Measurements from ENCODE around the gene SIAH2.

Gene SIAH2

GRCh38 chr3:150744041-150744918 lies 18.7 kb downstream of the SIAH2 start:
- no peak for DNase-seq (ENCODE audit: low read depth, low spot score)

GRCh38 chr3:150743508-150743907 lies 19.5 kb downstream of the SIAH2 start:
- Histone ChIP-seq H3K36me3 (ENCODE audit: insufficient read depth, low read length) (peaks cover 24% of the 10 kb centered on the region), H3K27ac (peak overlapping the region; percentile 82), H3K9me3 (ENCODE audit: low read depth, low read length) (no peaks in the 10 kb centered on the region), H3K9ac (ENCODE audit: insufficient read length) (no peak overlapping the region), H3K4me3 (peak overlapping the region; percentile 44)
- no peak for DNase-seq (ENCODE audit: low read depth, low spot score)
- no peak for TF ChIP-seq FOXP2 (optimal IDR thresholded peaks at IDR 0.05; ENCODE audit: control extremely low read depth, extremely low read length, insufficient read depth)
- TF ChIP-seq POLR2AphosphoS5 (IDR thresholded peaks at IDR 0.05; ENCODE audit: borderline replicate concordance, low read depth, low read length) = no peak
- TF ChIP-seq EZH2 (IDR thresholded peaks at IDR 0.05) = no peak

More at GRCh38 chr3:150744041-150744918, 18.7 kb downstream of the SIAH2 start:
- Histone ChIP-seq H3K36me3 (ENCODE audit: insufficient read depth, low read length) (peaks cover 24% of the 10 kb centered on the region), H3K9me3 (ENCODE audit: low read depth, low read length) (no peaks in the 10 kb centered on the region), H3K4me3 (peak overlapping the region; percentile 44; the same call in 1 of the 2 replicates), H3K27ac (peak overlapping the region; percentile 82), H3K9ac (ENCODE audit: insufficient read length) (peak overlapping the region; percentile 5)
- TF ChIP-seq FOXP2 (optimal IDR thresholded peaks at IDR 0.05; ENCODE audit: control extremely low read depth, extremely low read length, insufficient read depth) (no peak), EZH2 (IDR thresholded peaks at IDR 0.05) (no peak), POLR2AphosphoS5 (IDR thresholded peaks at IDR 0.05; ENCODE audit: borderline replicate concordance, low read depth, low read length) (no peak)

- TF ChIP-seq FOXP2 (optimal IDR thresholded peaks at IDR 0.05; ENCODE audit: control extremely low read depth, extremely low read length, insufficient read depth) = peak; percentile 70
- TF ChIP-seq POLR2AphosphoS5 (IDR thresholded peaks at IDR 0.05; ENCODE audit: borderline replicate concordance, low read depth, low read length) = no peak
- H3K27ac ChIP-seq = peak overlapping the region; percentile 82
- peak overlapping the region; percentile 44 for H3K4me3 ChIP-seq
- no peak overlapping the region for H3K9ac ChIP-seq (ENCODE audit: insufficient read length)
- H3K36me3 ChIP-seq (ENCODE audit: insufficient read depth, low read length) = peaks cover 24% of the 10 kb centered on the region
- DNase-seq (ENCODE audit: low read depth, low spot score) = peak; percentile 80
- no peaks in the 10 kb centered on the region for H3K9me3 ChIP-seq (ENCODE audit: low read depth, low read length)
Measured at GRCh38 chr3:150742679-150743078, 20.3 kb downstream of the SIAH2 start.

GRCh38 chr3:150742141-150742523 lies 20.8 kb downstream of the SIAH2 start:
- no peak for TF ChIP-seq FOXP2 (optimal IDR thresholded peaks at IDR 0.05; ENCODE audit: control extremely low read depth, extremely low read length, insufficient read depth)
- TF ChIP-seq POLR2AphosphoS5 (IDR thresholded peaks at IDR 0.05; ENCODE audit: borderline replicate concordance, low read depth, low read length) = no peak
- TF ChIP-seq EZH2 (IDR thresholded peaks at IDR 0.05) = no peak
- Histone ChIP-seq H3K36me3 (ENCODE audit: insufficient read depth, low read length) (peaks cover 24% of the 10 kb centered on the region), H3K4me3 (peak overlapping the region; percentile 44), H3K9me3 (ENCODE audit: low read depth, low read length) (no peaks in the 10 kb centered on the region), H3K9ac (ENCODE audit: insufficient read length) (no peak overlapping the region), H3K27ac (peak overlapping the region; percentile 82)
- DNase-seq (ENCODE audit: low read depth, low spot score) = no peak

- Histone ChIP-seq H3K9ac (ENCODE audit: insufficient read length) (no peak overlapping the region), H3K36me3 (ENCODE audit: insufficient read depth, low read length) (peaks cover 24% of the 10 kb centered on the region), H3K27ac (peak overlapping the region; percentile 82; the same call in 1 of the 2 replicates), H3K4me3 (no peak overlapping the region; the same call in 1 of the 2 replicates), H3K9me3 (ENCODE audit: low read depth, low read length) (no peaks in the 10 kb centered on the region)
- no peak for DNase-seq (ENCODE audit: low read depth, low spot score)
- TF ChIP-seq POLR2AphosphoS5 (IDR thresholded peaks at IDR 0.05; ENCODE audit: borderline replicate concordance, low read depth, low read length) = no peak
- no peak for TF ChIP-seq EZH2 (IDR thresholded peaks at IDR 0.05)
- no peak for TF ChIP-seq FOXP2 (optimal IDR thresholded peaks at IDR 0.05; ENCODE audit: control extremely low read depth, extremely low read length, insufficient read depth)
Measured at GRCh38 chr3:150741497-150742140, 21.4 kb downstream of the SIAH2 start.

GRCh38 chr3:150740733-150741496 lies 22.1 kb downstream of the SIAH2 start:
- DNase-seq (ENCODE audit: low read depth, low spot score) = no peak
- H3K9ac ChIP-seq (ENCODE audit: insufficient read length) = no peak overlapping the region
- H3K36me3 ChIP-seq (ENCODE audit: insufficient read depth, low read length) = peaks cover 21% of the 10 kb centered on the region
- TF ChIP-seq FOXP2 (optimal IDR thresholded peaks at IDR 0.05; ENCODE audit: control extremely low read depth, extremely low read length, insufficient read depth) (no peak), POLR2AphosphoS5 (IDR thresholded peaks at IDR 0.05; ENCODE audit: borderline replicate concordance, low read depth, low read length) (no peak)
- no peaks in the 10 kb centered on the region for H3K9me3 ChIP-seq (ENCODE audit: low read depth, low read length)
- no peak overlapping the region for H3K4me3 ChIP-seq
- H3K27ac ChIP-seq = no peak overlapping the region

- no peak for DNase-seq (ENCODE audit: low read depth, low spot score)
- peak overlapping the region; percentile 83 for H3K27ac ChIP-seq
- H3K4me3 ChIP-seq = peak overlapping the region; percentile 55
- H3K9ac ChIP-seq (ENCODE audit: insufficient read length) = peak overlapping the region; percentile 12
- no peak for TF ChIP-seq FOXP2 (optimal IDR thresholded peaks at IDR 0.05; ENCODE audit: control extremely low read depth, extremely low read length, insufficient read depth)
- no peak for TF ChIP-seq POLR2AphosphoS5 (IDR thresholded peaks at IDR 0.05; ENCODE audit: borderline replicate concordance, low read depth, low read length)
- no peak for TF ChIP-seq EZH2 (IDR thresholded peaks at IDR 0.05)
- H3K36me3 ChIP-seq (ENCODE audit: insufficient read depth, low read length) = peaks cover 21% of the 10 kb centered on the region
- no peaks in the 10 kb centered on the region for H3K9me3 ChIP-seq (ENCODE audit: low read depth, low read length)
Measured at GRCh38 chr3:150739877-150740645, 22.9 kb downstream of the SIAH2 start.

Data from SK-N-MC (cell line).